ACC112 (cell line): ENCODE data around the gene PLD4.
"Not testable (repeated sequence)": the region's sequence is repeated elsewhere in the genome, so short reads cannot be mapped to it uniquely, and the experiment has no call there.

Source experiments
- H2AFZ ChIP-seq: fragments of 200-600 bp; sonication (generic); one replicate; pipeline ENCODE4 v1.6.0; 2017; ENCODE audit warnings: antibody characterized with exemption, low read length; ENCODE audit not compliant: unreplicated experiment
- H3K27ac ChIP-seq: fragments of 200-600 bp; sonication (generic); 2 replicates; pipeline ENCODE4 v1.5.1; 2014; ENCODE audit warnings: low read depth, mild to moderate bottlenecking, antibody characterized with exemption, low read length, moderate library complexity
- H3K27me3 ChIP-seq: fragments of 200-600 bp; sonication (generic); 2 replicates; pipeline ENCODE4 v1.6.1; 2014; ENCODE audit warnings: mild to moderate bottlenecking, antibody characterized with exemption, low read length, moderate library complexity, mixed read lengths; ENCODE audit not compliant: insufficient read depth
- H3K36me3 ChIP-seq: fragments of 200-600 bp; sonication (generic); 2 replicates; pipeline ENCODE4 v1.6.1; 2016; ENCODE audit warnings: mild to moderate bottlenecking, antibody characterized with exemption, low read length, moderate library complexity, mixed read lengths; ENCODE audit not compliant: insufficient read depth
- H3K4me1 ChIP-seq: fragments of 200-600 bp; sonication (generic); one replicate; pipeline ENCODE4 v1.6.1; 2016; ENCODE audit warnings: low read length, mixed read lengths; ENCODE audit not compliant: insufficient read depth, unreplicated experiment, control insufficient read depth
- H3K4me3 ChIP-seq: fragments of 200-600 bp; sonication (generic); 2 replicates; pipeline ENCODE4 v1.5.1; 2014; ENCODE audit warnings: mild to moderate bottlenecking, low read depth, low read length
- H3K79me2 ChIP-seq: fragments of 200-600 bp; sonication (generic); one replicate; pipeline ENCODE4 v1.6.0; 2016; ENCODE audit warnings: low read length; ENCODE audit not compliant: control insufficient read depth, unreplicated experiment, insufficient read depth

PLD4 gene

GRCh38 chr14:104903990-104904389, 20.7 kb upstream of the PLD4 start:
- H3K36me3 ChIP-seq = no peaks in the 10 kb centered on the region
- no peaks in the 10 kb centered on the region for H3K4me1 ChIP-seq
- H2AFZ ChIP-seq = no peak overlapping the region
- no peak overlapping the region for H3K4me3 ChIP-seq
- no peak overlapping the region for H3K27ac ChIP-seq
- no peaks in the 10 kb centered on the region for H3K79me2 ChIP-seq
- peaks cover 31% of the 10 kb centered on the region for H3K27me3 ChIP-seq

DNA sequence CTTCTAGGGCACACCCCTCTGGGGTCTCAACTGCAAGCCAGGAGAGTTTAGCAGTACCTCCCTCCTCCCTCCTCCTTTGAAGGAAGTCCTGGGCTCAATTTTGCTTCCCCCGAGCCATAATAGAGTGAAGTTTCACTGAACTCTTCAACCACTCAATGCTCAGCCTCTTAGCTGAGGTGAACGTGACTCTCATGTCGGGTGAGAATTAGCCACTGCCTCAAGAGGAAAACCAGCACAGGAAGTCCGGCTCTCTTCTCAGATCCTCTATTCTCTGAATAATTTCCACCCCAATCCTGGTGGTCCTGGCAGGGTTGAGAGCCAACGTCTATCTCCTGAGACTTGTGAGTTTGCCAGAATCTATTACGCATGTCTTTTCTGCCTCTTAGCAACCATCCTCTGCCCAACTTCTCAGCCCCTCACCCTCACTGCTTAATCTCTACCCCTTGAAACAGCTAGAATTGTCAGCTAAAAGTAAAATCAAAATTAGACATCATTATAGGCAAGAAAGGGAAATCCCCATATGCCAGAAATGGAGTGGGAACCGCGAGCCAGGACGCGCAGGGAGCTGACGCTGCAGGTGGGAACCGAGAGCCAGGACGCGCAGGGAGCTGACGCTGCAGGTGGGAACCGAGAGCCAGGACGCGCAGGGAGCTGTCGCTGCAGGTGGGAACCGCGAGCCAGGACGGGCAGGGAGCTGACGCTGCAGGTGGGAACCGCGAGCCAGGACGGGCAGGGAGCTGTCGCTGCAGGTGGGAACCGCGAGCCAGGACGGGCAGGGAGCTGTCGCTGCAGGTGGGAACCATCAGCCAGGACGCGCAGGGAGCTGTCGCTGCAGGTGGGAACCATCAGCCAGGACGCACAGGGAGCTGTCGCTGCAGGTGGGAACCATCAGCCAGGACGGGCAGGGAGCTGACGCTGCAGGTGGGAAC, 19.8 kb upstream of the PLD4 start:
- H3K4me3 ChIP-seq, H3K27ac ChIP-seq, H2AFZ ChIP-seq, H3K79me2 ChIP-seq, H3K36me3 ChIP-seq, H3K4me1 ChIP-seq: not testable (repeated sequence)
- H3K27me3 ChIP-seq = peaks cover 32% of the 10 kb centered on the region

- not testable (repeated sequence) for H3K36me3 ChIP-seq, H2AFZ ChIP-seq, H3K4me1 ChIP-seq, H3K4me3 ChIP-seq, H3K79me2 ChIP-seq, H3K27ac ChIP-seq
- H3K27me3 ChIP-seq = peaks cover 34% of the 10 kb centered on the region
These were observed 19.1 kb upstream of the PLD4 start for GRCh38 chr14:104905579-104905933.

DNA sequence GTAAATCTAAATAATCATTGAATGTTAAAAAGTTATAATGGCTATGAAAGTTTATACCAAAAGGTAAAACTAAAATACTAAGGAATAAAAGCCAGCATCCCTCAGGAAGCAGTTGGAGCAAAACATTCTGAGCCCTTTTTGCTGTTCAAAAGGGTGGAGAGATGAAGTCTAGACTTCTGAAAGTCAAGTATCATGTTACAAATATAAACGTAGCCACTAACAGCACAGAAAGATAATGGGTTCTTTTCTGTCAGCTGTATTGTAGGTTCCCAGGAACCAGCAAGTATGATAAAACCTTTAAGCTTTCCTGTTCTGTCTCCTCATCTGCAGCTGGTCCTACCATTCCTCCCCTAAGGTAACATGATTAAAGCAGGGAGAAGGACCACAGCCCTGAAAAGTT, 16.4 kb upstream of the PLD4 start:
- Histone ChIP-seq H3K36me3 (no peaks in the 10 kb centered on the region), H3K27me3 (peaks cover 41% of the 10 kb centered on the region), H2AFZ (no peak overlapping the region), H3K4me1 (no peaks in the 10 kb centered on the region), H3K4me3 (no peak overlapping the region), H3K79me2 (no peaks in the 10 kb centered on the region), H3K27ac (no peak overlapping the region)

DNA sequence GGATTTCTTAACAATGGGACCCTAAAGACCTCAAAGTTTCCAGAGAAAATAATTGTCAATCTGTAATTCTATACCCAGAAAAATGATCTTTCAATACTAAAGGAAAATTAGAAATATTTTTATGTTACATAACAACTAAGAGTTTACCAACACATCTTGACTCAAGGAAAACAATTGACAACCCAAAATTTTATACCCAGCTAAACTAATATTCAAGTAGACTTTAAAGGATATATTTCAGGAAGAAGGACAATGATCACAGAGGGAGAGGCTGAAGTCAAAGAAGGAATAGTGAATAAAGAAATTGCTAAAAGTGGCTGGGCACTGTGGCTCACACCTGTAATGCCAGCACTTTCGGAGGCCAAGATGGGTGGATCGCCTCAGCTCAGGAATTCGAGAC, 12.6 kb upstream of the PLD4 start:
- Histone ChIP-seq H3K27me3 (peaks cover 53% of the 10 kb centered on the region), H3K4me1 (no peaks in the 10 kb centered on the region), H3K36me3 (no peaks in the 10 kb centered on the region), H3K79me2 (no peaks in the 10 kb centered on the region), H3K4me3 (no peak overlapping the region), H2AFZ (no peak overlapping the region), H3K27ac (no peak overlapping the region)

GRCh38 chr14:104913435-104913834, 11.2 kb upstream of the PLD4 start:
- Histone ChIP-seq H3K79me2 (no peaks in the 10 kb centered on the region), H3K36me3 (no peaks in the 10 kb centered on the region), H3K27ac (no peak overlapping the region), H3K27me3 (peaks cover 41% of the 10 kb centered on the region), H2AFZ (no peak overlapping the region), H3K4me3 (no peak overlapping the region), H3K4me1 (no peaks in the 10 kb centered on the region)

- H3K27ac ChIP-seq = no peak overlapping the region
- no peak overlapping the region for H3K4me3 ChIP-seq
- no peaks in the 10 kb centered on the region for H3K79me2 ChIP-seq
- no peaks in the 10 kb centered on the region for H3K4me1 ChIP-seq
- no peak overlapping the region for H2AFZ ChIP-seq
- H3K36me3 ChIP-seq = no peaks in the 10 kb centered on the region
- peaks cover 30% of the 10 kb centered on the region for H3K27me3 ChIP-seq
These were observed 7.6 kb upstream of the PLD4 start for GRCh38 chr14:104917116-104917515.

- Histone ChIP-seq H3K27ac (no peak overlapping the region), H2AFZ (no peak overlapping the region), H3K4me1 (no peaks in the 10 kb centered on the region), H3K79me2 (no peaks in the 10 kb centered on the region), H3K27me3 (peaks cover 30% of the 10 kb centered on the region), H3K36me3 (no peaks in the 10 kb centered on the region), H3K4me3 (no peak overlapping the region)
These were observed 6.7 kb upstream of the PLD4 start for GRCh38 chr14:104917993-104918392.

- H3K27me3 ChIP-seq = peaks cover 19% of the 10 kb centered on the region
- not testable (repeated sequence) for H2AFZ ChIP-seq, H3K27ac ChIP-seq, H3K4me3 ChIP-seq, H3K79me2 ChIP-seq, H3K4me1 ChIP-seq, H3K36me3 ChIP-seq
These were observed 5.3 kb upstream of the PLD4 start for GRCh38 chr14:104919152-104919992.

GRCh38 chr14:104919993-104920315, 4.7 kb upstream of the PLD4 start:
- no peak overlapping the region for H3K4me3 ChIP-seq
- H3K36me3 ChIP-seq = no peaks in the 10 kb centered on the region

More at GRCh38 chr14:104919993-104920315, 4.7 kb upstream of the PLD4 start:
- Histone ChIP-seq H3K4me1 (no peaks in the 10 kb centered on the region), H2AFZ (no peak overlapping the region), H3K27ac (no peak overlapping the region), H3K79me2 (no peaks in the 10 kb centered on the region), H3K27me3 (peaks cover 14% of the 10 kb centered on the region; the same call in 1 of the 2 replicates)
